ENCODE results near the gene SOHLH2. TPM values are rescaled to one million over a fixed set of nuclear protein-coding genes. Genes with fewer than 3 reads are reported as not detected.

Gene SOHLH2
- total RNA-seq, 1 experiment from 2014 or later = not detected

DNA sequence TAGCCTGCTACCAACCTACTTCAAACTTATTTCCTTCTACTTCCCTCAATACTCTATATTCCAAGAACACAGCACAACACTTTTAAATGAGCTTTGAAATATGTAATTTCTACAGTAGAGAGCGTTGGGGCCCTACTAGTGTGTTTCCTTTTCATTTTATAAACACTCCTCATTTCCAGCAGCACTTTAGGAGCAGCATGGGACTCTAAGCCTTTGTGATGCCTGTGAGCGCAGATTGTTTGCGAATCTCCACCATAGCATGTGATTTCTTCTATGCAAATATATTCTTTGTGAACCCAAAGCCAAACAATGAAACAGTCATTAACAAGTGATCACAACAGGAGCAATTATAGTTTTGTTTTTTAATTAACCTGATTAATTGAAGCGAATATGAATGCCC is 3.6 kb downstream of the SOHLH2 start:
- no peak overlapping the region for H3K4me2 ChIP-seq (ENCODE audit: low read length)
- no peak overlapping the region for H2AFZ ChIP-seq (ENCODE audit: low read length)
- intact Hi-C loops (cut with micrococcal nuclease) = no loop called here
- BruUV-seq (replicated peaks) = no TSS peak
- H3K27ac ChIP-seq (ENCODE audit: low read length) = no peak overlapping the region
- TF ChIP-seq EZH2 (IDR thresholded peaks at IDR 0.05; ENCODE audit: low read length, unreplicated experiment) (no peak), EZH2phosphoT487 (IDR thresholded peaks at IDR 0.05; ENCODE audit: borderline replicate concordance, low read length) (no peak)
- TF ChIP-seq, protein P1, sequence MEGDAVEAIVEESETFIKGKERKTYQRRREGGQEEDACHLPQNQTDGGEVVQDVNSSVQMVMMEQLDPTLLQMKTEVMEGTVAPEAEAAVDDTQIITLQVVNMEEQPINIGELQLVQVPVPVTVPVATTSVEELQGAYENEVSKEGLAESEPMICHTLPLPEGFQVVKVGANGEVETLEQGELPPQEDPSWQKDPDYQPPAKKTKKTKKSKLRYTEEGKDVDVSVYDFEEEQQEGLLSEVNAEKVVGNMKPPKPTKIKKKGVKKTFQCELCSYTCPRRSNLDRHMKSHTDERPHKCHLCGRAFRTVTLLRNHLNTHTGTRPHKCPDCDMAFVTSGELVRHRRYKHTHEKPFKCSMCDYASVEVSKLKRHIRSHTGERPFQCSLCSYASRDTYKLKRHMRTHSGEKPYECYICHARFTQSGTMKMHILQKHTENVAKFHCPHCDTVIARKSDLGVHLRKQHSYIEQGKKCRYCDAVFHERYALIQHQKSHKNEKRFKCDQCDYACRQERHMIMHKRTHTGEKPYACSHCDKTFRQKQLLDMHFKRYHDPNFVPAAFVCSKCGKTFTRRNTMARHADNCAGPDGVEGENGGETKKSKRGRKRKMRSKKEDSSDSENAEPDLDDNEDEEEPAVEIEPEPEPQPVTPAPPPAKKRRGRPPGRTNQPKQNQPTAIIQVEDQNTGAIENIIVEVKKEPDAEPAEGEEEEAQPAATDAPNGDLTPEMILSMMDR (conservative IDR thresholded peaks at IDR 0.05; ENCODE audit: low read depth, low read length) = no peak
- no peak for ATAC-seq
- no peaks in the 10 kb centered on the region for H3K4me1 ChIP-seq (ENCODE audit: insufficient read depth, low read length)
- H3K9me2 ChIP-seq (replicated peaks; ENCODE audit: low read length) = no peaks in the 10 kb centered on the region
- H3K9me3 ChIP-seq (ENCODE audit: low read length) = no peaks in the 10 kb centered on the region
- no peaks in the 10 kb centered on the region for H3F3A ChIP-seq (ENCODE audit: low read length, unreplicated experiment)
- H3K27me3 ChIP-seq (ENCODE audit: low read length) = peaks cover 7% of the 10 kb centered on the region
- H3K36me3 ChIP-seq (ENCODE audit: low read depth, low read length) = no peaks in the 10 kb centered on the region
- POLR2A ChIA-PET (ENCODE audit: unreplicated experiment) = no interaction called here
- H3K9ac ChIP-seq (ENCODE audit: low read length) = no peak overlapping the region
- CTCF ChIA-PET = no interaction called here
- DNase-seq = no peak
- H3K4me3 ChIP-seq (ENCODE audit: low read length) = no peak overlapping the region
- no peaks in the 10 kb centered on the region for H3K79me2 ChIP-seq (ENCODE audit: low read length)
- H4K20me1 ChIP-seq (ENCODE audit: low read length) = no peaks in the 10 kb centered on the region

DNA sequence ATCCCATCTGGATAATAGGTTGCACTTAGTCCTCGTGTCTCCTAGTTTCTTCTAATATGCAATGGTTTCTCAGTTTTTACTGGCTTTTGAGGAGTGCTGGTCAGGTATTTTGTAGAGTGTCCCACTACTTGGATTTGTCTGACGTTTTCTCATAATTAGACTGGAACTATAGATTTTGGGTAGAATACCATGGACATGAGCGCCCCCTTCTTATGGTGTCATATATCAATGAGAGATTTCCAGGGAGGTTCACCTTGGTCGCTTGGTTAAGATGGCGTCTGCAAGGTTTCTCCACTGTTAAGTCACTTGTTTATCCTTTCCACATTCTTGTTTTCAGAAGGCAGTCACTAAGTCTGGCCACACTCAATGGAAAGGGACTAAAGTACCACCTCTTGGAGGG is 6.7 kb downstream of the SOHLH2 start:
- intact Hi-C loops (cut with micrococcal nuclease) = no loop called here
- H3K27me3 ChIP-seq (ENCODE audit: low read length) = peaks cover 23% of the 10 kb centered on the region
- H3K9ac ChIP-seq (ENCODE audit: low read length) = no peak overlapping the region
- no peak overlapping the region for H3K4me3 ChIP-seq (ENCODE audit: low read length)
- H3F3A ChIP-seq (ENCODE audit: low read length, unreplicated experiment) = no peaks in the 10 kb centered on the region
- H3K79me2 ChIP-seq (ENCODE audit: low read length) = no peaks in the 10 kb centered on the region
- ATAC-seq = no peak
- no peaks in the 10 kb centered on the region for H3K36me3 ChIP-seq (ENCODE audit: low read depth, low read length)
- no peak overlapping the region for H3K27ac ChIP-seq (ENCODE audit: low read length)
- CTCF ChIA-PET = no interaction called here
- no TSS peak for BruUV-seq (replicated peaks)
- TF ChIP-seq, protein P1 (conservative IDR thresholded peaks at IDR 0.05; ENCODE audit: low read depth, low read length) = peak; percentile 30; the same call in 1 of the 2 replicates
- no peak for TF ChIP-seq EZH2 (IDR thresholded peaks at IDR 0.05; ENCODE audit: low read length, unreplicated experiment)
- no peaks in the 10 kb centered on the region for H3K4me1 ChIP-seq (ENCODE audit: insufficient read depth, low read length)
- H2AFZ ChIP-seq (ENCODE audit: low read length) = no peak overlapping the region
- H3K9me2 ChIP-seq (replicated peaks; ENCODE audit: low read length) = no peaks in the 10 kb centered on the region
- POLR2A ChIA-PET (ENCODE audit: unreplicated experiment) = no interaction called here
- no peaks in the 10 kb centered on the region for H3K9me3 ChIP-seq (ENCODE audit: low read length)
- H4K20me1 ChIP-seq (ENCODE audit: low read length) = no peaks in the 10 kb centered on the region
- H3K4me2 ChIP-seq (ENCODE audit: low read length) = no peak overlapping the region
- no peak for DNase-seq

DNA sequence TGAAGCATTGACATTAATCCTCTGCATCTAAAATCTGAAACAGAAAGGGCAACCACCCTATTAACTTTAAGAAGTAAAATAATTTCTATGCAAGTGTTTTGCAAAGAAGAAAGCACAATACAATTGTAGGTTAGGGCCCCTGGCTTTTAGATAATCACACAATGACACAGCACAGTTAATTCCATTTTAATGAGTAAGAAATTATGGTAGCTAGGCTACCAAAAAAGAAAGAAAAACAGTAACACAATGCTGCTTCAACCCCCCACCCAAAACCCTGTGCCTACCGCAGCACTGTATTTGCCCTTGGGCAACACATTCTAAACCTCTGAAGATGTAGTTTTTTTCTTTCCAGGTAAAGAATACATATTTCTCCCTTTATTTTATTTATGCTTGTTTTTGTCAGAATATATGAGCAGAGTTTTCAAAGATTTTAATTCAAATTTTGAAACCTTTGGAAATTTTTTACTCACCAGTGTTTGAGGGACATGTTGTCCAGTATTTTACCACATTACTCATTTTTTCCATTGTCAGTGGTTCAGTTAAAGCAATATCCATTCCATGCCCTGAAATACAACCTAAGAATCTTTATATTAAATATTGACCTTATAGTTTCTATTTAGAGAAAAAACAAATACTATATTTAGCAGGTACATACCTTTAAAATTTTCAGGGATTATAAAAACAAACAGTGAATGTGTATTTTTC is 21.1 kb downstream of the SOHLH2 start:
- ATAC-seq (peak; percentile 31), DNase-seq (peak; percentile 63)
- TF ChIP-seq, protein P1 (conservative IDR thresholded peaks at IDR 0.05; ENCODE audit: low read depth, low read length) = no peak
- no peaks in the 10 kb centered on the region for H3F3A ChIP-seq (ENCODE audit: low read length, unreplicated experiment)
- ChIA-PET POLR2A (ENCODE audit: unreplicated experiment) (interaction anchor here (0.6 kb wide), 2 partner anchors 919 to 1318 kb away, joined by 3 to 5 read pairs; no protein-coding TSS in a partner anchor), CTCF (no interaction called here)
- H3K79me2 ChIP-seq (ENCODE audit: low read length) = no peaks in the 10 kb centered on the region
- peaks cover 24% of the 10 kb centered on the region for H3K27me3 ChIP-seq (ENCODE audit: low read length)
- no peaks in the 10 kb centered on the region for H4K20me1 ChIP-seq (ENCODE audit: low read length)
- intact Hi-C loops (cut with micrococcal nuclease) = no loop called here
- 0 out of 2 replicates have a peak overlapping the region, but pooled peaks have one; percentile 5 for H3K4me2 ChIP-seq (ENCODE audit: low read length)
- no peak overlapping the region for H3K9ac ChIP-seq (ENCODE audit: low read length)
- no peaks in the 10 kb centered on the region for H3K9me2 ChIP-seq (replicated peaks; ENCODE audit: low read length)
- H3K4me3 ChIP-seq (ENCODE audit: low read length) = no peak overlapping the region
- H3K36me3 ChIP-seq (ENCODE audit: low read depth, low read length) = no peaks in the 10 kb centered on the region
- H3K27ac ChIP-seq (ENCODE audit: low read length) = no peak overlapping the region
- peaks cover 13% of the 10 kb centered on the region; the same call in 1 of the 2 replicates for H3K4me1 ChIP-seq (ENCODE audit: insufficient read depth, low read length)
- H2AFZ ChIP-seq (ENCODE audit: low read length) = no peak overlapping the region
- H3K9me3 ChIP-seq (ENCODE audit: low read length) = no peaks in the 10 kb centered on the region
- no TSS peak for BruUV-seq (replicated peaks)
